SK-N-SH (cell line): ENCODE data around the gene FOSL1. TPM values are rescaled to one million over a fixed set of nuclear protein-coding genes. Genes with fewer than 3 reads are reported as not detected.

Experiments used
- CTCF ChIA-PET: fragments of 300-600, 350-600 bp; formaldehyde crosslinking; extraction: SDS; loops from one replicate; lab custom pipeline; 2021; lab: Yijun Ruan, JAX
- POLR2A ChIA-PET: fragments of 350-600 bp; sonication (Branson Sonifier 250); formaldehyde crosslinking; extraction: SDS; loops from one replicate; lab custom pipeline; 2020; ENCODE audit warnings: antibody characterized with exemption, inconsistent platforms; lab: Yijun Ruan, JAX
- DNase-seq: peaks from one replicate; pipeline ENCODE4 v3.0.0; 2012
- H2AFZ ChIP-seq: fragments of 200-600 bp; sonication (generic); 2 replicates; pipeline ENCODE4 v1.8.1; 2016; ENCODE audit warnings: antibody characterized with exemption, mild to moderate bottlenecking, low read depth
- H3F3A ChIP-seq: fragments of 200-600 bp; sonication (generic); replicated peaks from 2 replicates; pipeline ENCODE3; 2016; ENCODE audit warnings: antibody characterized with exemption, mild to moderate bottlenecking; ENCODE audit not compliant: insufficient read depth
- H3K27ac ChIP-seq, 2 experiments: fragments of 200-500 bp in 1 of 2; fragments of 200-600 bp in 1 of 2; sonication (Bioruptor generic) in 1 of 2; sonication (generic), shearing (Covaris generic) in 1 of 2; 2 replicates each; pipeline versions ENCODE4 v1.5.1 to v1.6.1; 2014 to 2016; ENCODE audit warnings: low read depth in 2 of 2, inconsistent platforms in 1 of 2, low read length in 1 of 2, mild to moderate bottlenecking in 1 of 2, mixed read lengths in 1 of 2
- H3K27me3 ChIP-seq: fragments of 200-600 bp; sonication (generic), shearing (Covaris generic); 2 replicates; pipeline ENCODE4 v1.6.1; 2016; ENCODE audit warnings: mixed run types; ENCODE audit not compliant: insufficient read depth
- H3K36me3 ChIP-seq, 2 experiments: fragments of 200-500 bp in 1 of 2; fragments of 200-600 bp in 1 of 2; sonication (Bioruptor generic) in 1 of 2; sonication (generic) in 1 of 2; replicated peaks in 1 of 2; 2 replicates each; pipeline versions ENCODE3 to v1.5.1; 2014 to 2016; ENCODE audit warnings: low read length in 1 of 2, mild to moderate bottlenecking in 1 of 2; ENCODE audit not compliant: insufficient read depth in 2 of 2, control insufficient read depth in 1 of 2
- H3K4me1 ChIP-seq, 2 experiments: fragments of 200-500 bp in 1 of 2; fragments of 200-600 bp in 1 of 2; sonication (Bioruptor generic) in 1 of 2; sonication (generic), shearing (Covaris generic) in 1 of 2; 2 replicates each; pipeline versions ENCODE4 v1.5.1 to v1.6.1; 2014 to 2016; ENCODE audit warnings: low read depth in 1 of 2, low read length in 1 of 2, mixed run types in 1 of 2; ENCODE audit not compliant: insufficient read depth in 2 of 2, control insufficient read depth in 1 of 2
- H3K4me2 ChIP-seq: fragments of 200-600 bp; sonication (generic), shearing (Covaris generic); 2 replicates; pipeline ENCODE4 v1.6.1; 2017; ENCODE audit warnings: mixed run types
- H3K4me3 ChIP-seq, 2 experiments: fragments of 200-500 bp in 1 of 2; fragments of 200-600 bp in 1 of 2; sonication (Bioruptor generic) in 1 of 2; sonication (generic), shearing (Covaris generic) in 1 of 2; 2 replicates each; pipeline versions ENCODE4 v1.5.1 to v1.8.1; 2014 to 2016; ENCODE audit warnings: low read depth in 2 of 2, inconsistent platforms in 1 of 2, low read length in 1 of 2, mild to moderate bottlenecking in 1 of 2, mixed read lengths in 1 of 2, moderate library complexity in 1 of 2
- H3K79me2 ChIP-seq: fragments of 200-600 bp; sonication (generic); 2 replicates; pipeline ENCODE4 v1.8.1; 2017; ENCODE audit warnings: mild to moderate bottlenecking; ENCODE audit not compliant: insufficient read depth
- H3K9ac ChIP-seq: fragments of 200-600 bp; sonication (generic); 2 replicates; pipeline ENCODE4 v1.6.1; 2017; ENCODE audit warnings: mixed run types
- H3K9me2 ChIP-seq: fragments of 200-600 bp; sonication (generic); 2 replicates; pipeline ENCODE4 v1.6.1; 2017; ENCODE audit warnings: mixed run types
- H3K9me3 ChIP-seq: fragments of 200-600 bp; sonication (generic); 2 replicates; pipeline ENCODE4 v1.6.1; 2017; ENCODE audit warnings: mixed run types, mild to moderate bottlenecking, moderate library complexity
- H4K20me1 ChIP-seq: fragments of 200-600 bp; sonication (generic); 2 replicates; pipeline ENCODE4 v1.6.1; 2017; ENCODE audit warnings: mild to moderate bottlenecking, mixed run types; ENCODE audit not compliant: insufficient read depth
- CHD2 ChIP-seq: fragments of 150-350 bp; IDR thresholded peaks from 2 replicates; pipeline ENCODE4 v1.6.1; 2018; ENCODE audit warnings: low read length; ENCODE audit not compliant: partially characterized antibody
- CTCF ChIP-seq: fragments of 200-600 bp; sonication (generic); IDR thresholded peaks from 2 replicates; pipeline ENCODE4 v1.6.1; 2017; ENCODE audit warnings: antibody characterized with exemption, mild to moderate bottlenecking, moderate library complexity
- FOSL2 ChIP-seq: IDR thresholded peaks from 2 replicates; pipeline ENCODE4 v1.4.0; 2012; ENCODE audit warnings: low read depth, mild to moderate bottlenecking, moderate library complexity, borderline replicate concordance
- FOXJ3 ChIP-seq: sonication (generic); formaldehyde crosslinking; IDR thresholded peaks from 2 replicates; pipeline ENCODE4 v1.5.1; 2020; ENCODE audit warnings: mild to moderate bottlenecking, missing genetic modification reagents
- IRF3 ChIP-seq: fragments of 150-350 bp; IDR thresholded peaks from 2 replicates; pipeline ENCODE4 v1.6.1; 2016; ENCODE audit warnings: mild to moderate bottlenecking, low read depth, low read length
- NRF1 ChIP-seq: IDR thresholded peaks from 2 replicates; pipeline ENCODE4 v1.6.1; 2012; ENCODE audit warnings: low read depth, mild to moderate bottlenecking, low read length
- REST ChIP-seq: IDR thresholded peaks from 2 replicates; pipeline ENCODE4 v1.6.1; 2012; ENCODE audit warnings: mild to moderate bottlenecking, low read depth, low read length, moderate library complexity
- SMC3 ChIP-seq: IDR thresholded peaks from 2 replicates; pipeline ENCODE4 v1.6.1; 2012; ENCODE audit warnings: low read depth, low read length, improper control_type of control experiment
- TEAD4 ChIP-seq: IDR thresholded peaks from 2 replicates; pipeline ENCODE4 v1.4.0; 2012; ENCODE audit warnings: mild to moderate bottlenecking, borderline replicate concordance; ENCODE audit not compliant: insufficient read depth
- USF2 ChIP-seq: fragments of 150-350 bp; IDR thresholded peaks from 2 replicates; pipeline ENCODE4 v1.6.1; 2017; ENCODE audit warnings: antibody characterized with exemption, low read length, low read depth, borderline replicate concordance
- YY1 ChIP-seq: IDR thresholded peaks from 2 replicates; pipeline ENCODE4 v1.4.0; 2012; ENCODE audit warnings: low read depth, mild to moderate bottlenecking
- WGBS: methylation state at CpG from one replicate; pipeline ENCODE4 v1.1.6; 2017; ENCODE audit warnings: low lambda C conversion rate; 5-methylcytosine and 5-hydroxymethylcytosine counted together
- polyA plus RNA-seq, 3 experiments: library from polyadenylated mRNA; depleted of rRNA; stranded (reverse); fragments of >200 nt; gene quantifications; 2 replicates each; pipeline ENCODE4 v1.2.3, GENCODE V29; 2012

The FOSL1 gene
- polyA plus RNA-seq, 1 of the 3 experiments (the other 2 are of a cell fraction), result 30.1 TPM

- no peak for DNase-seq
- H3K4me1 ChIP-seq, result peaks cover 24 to 32% of the 10 kb centered on the region in 2 experiments
- H3K9me2 ChIP-seq, result no peaks in the 10 kb centered on the region
- no peak overlapping the region for H3K4me3 ChIP-seq
- H2AFZ ChIP-seq, result no peak overlapping the region
- H3K36me3 ChIP-seq, result peaks cover 31 to 45% of the 10 kb centered on the region in 2 experiments
- no peak overlapping the region; the same call in 1 of the 2 replicates for H3K4me2 ChIP-seq
- peaks cover 39% of the 10 kb centered on the region for H3F3A ChIP-seq
- no peaks in the 10 kb centered on the region for H3K9me3 ChIP-seq
- peaks cover 39% of the 10 kb centered on the region for H3K79me2 ChIP-seq
- H3K9ac ChIP-seq, result no peak overlapping the region
- no peak overlapping the region for H3K27ac ChIP-seq
- ChIA-PET CTCF (interaction anchor here (0.5 to 15.2 kb wide), 20 partner anchors 9 to 426 kb away, joined by 3 to 374 read pairs (median 12); partner anchors contain the start of genes AP5B1, BANF1, C11orf68 and CFL1), POLR2A (interaction anchor here (1.5 kb wide), 1 partner anchor 26 kb away, joined by 5 read pairs; the partner anchor contains the start of gene MUS81)
- WGBS, result 90% methylated on average over 12 of the region's 12 CpGs
- TF ChIP-seq FOSL2, result no peak
- no peak for TF ChIP-seq CTCF
- no peak for TF ChIP-seq CHD2
- no peak for TF ChIP-seq TEAD4
- TF ChIP-seq NRF1, result no peak
- no peak for TF ChIP-seq IRF3
- no peak for TF ChIP-seq USF2
- no peak for TF ChIP-seq YY1
- TF ChIP-seq REST, result no peak
- no peak for TF ChIP-seq SMC3
- no peak for TF ChIP-seq FOXJ3
- peaks cover 2% of the 10 kb centered on the region; the same call in 1 of the 2 replicates for H4K20me1 ChIP-seq
- no peaks in the 10 kb centered on the region for H3K27me3 ChIP-seq
Observed at GRCh38 chr11:65885808-65886536, 14.2 kb downstream of the FOSL1 start.
